Inferior parietal cortex (tissue), 1 donor: ENCODE data around the gene BRD1.

Experiments
- DNase-seq: peaks from one replicate; pipeline ENCODE4 v3.0.0-alpha.2; 2016; ENCODE audit errors: extremely low spot score

Gene BRD1

GRCh38 chr22:49827853-49828598 lies at the start of gene BRD1:
BRD1 (minus strand) TSS chr22:49827873; CDS start chr22:49824317, 3,556 bp downstream.
- DNase-seq: peak; percentile 42

- no peak for DNase-seq
Measured at GRCh38 chr22:49873228-49873940, 45.7 kb upstream of the BRD1 start.

GRCh38 chr22:49872347-49872746 lies 44.7 kb upstream of the BRD1 start:
- no peak for DNase-seq

- no peak for DNase-seq
Measured at GRCh38 chr22:49871482-49871881, 43.8 kb upstream of the BRD1 start.

- no peak for DNase-seq
Measured at GRCh38 chr22:49869845-49870712, 42.4 kb upstream of the BRD1 start.

GRCh38 chr22:49869086-49869830 lies 41.6 kb upstream of the BRD1 start:
- DNase-seq: no peak

GRCh38 chr22:49867303-49868265 lies 39.9 kb upstream of the BRD1 start:
- DNase-seq: no peak

GRCh38 chr22:49866646-49867045 lies 39.0 kb upstream of the BRD1 start:
- no peak for DNase-seq

- no peak for DNase-seq
Measured at GRCh38 chr22:49866134-49866533, 38.5 kb upstream of the BRD1 start.

GRCh38 chr22:49865156-49865555 lies 37.5 kb upstream of the BRD1 start:
- DNase-seq: no peak

GRCh38 chr22:49863931-49864330 lies 36.3 kb upstream of the BRD1 start:
- no peak for DNase-seq

- no peak for DNase-seq
Measured at GRCh38 chr22:49862496-49862776, 34.8 kb upstream of the BRD1 start.

- no peak for DNase-seq
Measured at GRCh38 chr22:49861642-49862495, 34.2 kb upstream of the BRD1 start.

GRCh38 chr22:49858827-49859226 lies 31.2 kb upstream of the BRD1 start:
- no peak for DNase-seq

- no peak for DNase-seq
Measured at GRCh38 chr22:49856766-49857618, 29.3 kb upstream of the BRD1 start.

- DNase-seq: no peak
Measured at GRCh38 chr22:49856343-49856742, 28.7 kb upstream of the BRD1 start.

- no peak for DNase-seq
Measured at GRCh38 chr22:49855251-49855911, 27.7 kb upstream of the BRD1 start.
